Upper lobe of right lung (tissue), 1 donor: ENCODE data around the gene ABRACL. TPM values are rescaled to one million over a fixed set of nuclear protein-coding genes. Genes with fewer than 3 reads are reported as not detected.

Experiments
- ATAC-seq: fragments of 200-7000 bp; cut with Tn5 transposase; one replicate; pipeline ENCODE4 v1.9.1; 2020; ENCODE audit warnings: mild to moderate bottlenecking, moderate library complexity
- DNase-seq: peaks from one replicate; pipeline ENCODE4 v3.0.0-alpha.2; 2020
- H3K27ac ChIP-seq: fragments of 200-600 bp; one replicate; pipeline ENCODE4 v1.8.0; 2022
- H3K27me3 ChIP-seq: fragments of 200-600 bp; one replicate; pipeline ENCODE4 v1.8.0; 2022; ENCODE audit warnings: mild to moderate bottlenecking
- H3K36me3 ChIP-seq: fragments of 200-600 bp; one replicate; pipeline ENCODE4 v1.8.0; 2022
- H3K4me1 ChIP-seq: fragments of 200-600 bp; one replicate; pipeline ENCODE4 v1.8.0; 2022
- H3K4me3 ChIP-seq: fragments of 200-600 bp; one replicate; pipeline ENCODE4 v1.8.0; 2022; ENCODE audit warnings: mild to moderate bottlenecking
- H3K9me3 ChIP-seq: fragments of 200-600 bp; one replicate; pipeline ENCODE4 v1.8.0; 2022
- CTCF ChIP-seq: fragments of 200-600 bp; IDR thresholded peaks from one replicate; pipeline ENCODE4 v1.8.0; 2022; ENCODE audit warnings: antibody characterized with exemption
- intact Hi-C: fragments of 100-400 bp; cut with DNase I; formaldehyde crosslinking; loops from one replicate; pipeline ENCODE4 v1.11.0; 2022
- total RNA-seq: library from RNA; stranded (reverse); fragmentation: NEBNext Ultra II Directional; extraction: Animal tissue kit (Norgen Biotek cat#: 25700); gene quantifications from one replicate; pipeline ENCODE4 v1.2.1, GENCODE V29; 2021
- donor health status: DM: no; HTN: yes; CAD: no; lungs with severe emphysema.

ABRACL gene
- total RNA-seq, 1 donor from 2014 or later: 32.0 TPM

- DNase-seq (no peak), ATAC-seq (no peak)
- no peaks in the 10 kb centered on the region for H3K9me3 ChIP-seq
- intact Hi-C loops: no loop called here
- no peak overlapping the region for H3K27ac ChIP-seq
- H3K4me3 ChIP-seq: no peak overlapping the region
- H3K4me1 ChIP-seq: no peaks in the 10 kb centered on the region
- no peaks in the 10 kb centered on the region for H3K27me3 ChIP-seq
- no peak for TF ChIP-seq CTCF
- H3K36me3 ChIP-seq: no peaks in the 10 kb centered on the region
Measured at GRCh38 chr6:139007428-139007827, 21.1 kb upstream of the ABRACL start.

GRCh38 chr6:139008117-139008516 is 20.4 kb upstream of the ABRACL start:
- Histone ChIP-seq H3K27ac (no peak overlapping the region), H3K4me1 (no peaks in the 10 kb centered on the region), H3K27me3 (no peaks in the 10 kb centered on the region), H3K9me3 (no peaks in the 10 kb centered on the region), H3K36me3 (no peaks in the 10 kb centered on the region), H3K4me3 (no peak overlapping the region)
- no peak for TF ChIP-seq CTCF
- ATAC-seq (no peak), DNase-seq (no peak)
- intact Hi-C loops: no loop called here

DNA sequence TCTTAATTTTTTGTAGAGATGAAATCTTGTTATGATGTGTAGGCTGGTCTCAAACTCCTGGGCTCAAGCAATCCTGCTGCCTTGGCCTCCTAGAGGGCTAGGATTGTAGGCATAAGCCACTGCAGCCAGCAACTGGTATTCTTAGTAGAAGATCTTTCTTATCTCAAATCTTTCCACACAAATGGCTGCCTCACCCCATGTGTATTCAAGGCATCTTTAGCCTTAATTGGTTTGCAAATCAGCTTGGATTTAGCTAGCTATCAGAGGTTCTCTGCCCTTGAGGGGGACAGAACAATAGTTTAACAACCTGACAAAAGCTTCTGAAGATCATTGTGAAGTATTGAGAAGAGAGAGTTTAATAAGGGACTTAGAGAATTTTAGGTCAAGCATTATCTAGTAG is 17.9 kb upstream of the ABRACL start:
- H3K36me3 ChIP-seq: no peaks in the 10 kb centered on the region
- H3K27ac ChIP-seq: no peak overlapping the region
- H3K4me3 ChIP-seq: no peak overlapping the region
- intact Hi-C loops: no loop called here
- no peaks in the 10 kb centered on the region for H3K9me3 ChIP-seq
- ATAC-seq: no peak
- H3K27me3 ChIP-seq: no peaks in the 10 kb centered on the region
- no peak for DNase-seq
- H3K4me1 ChIP-seq: no peaks in the 10 kb centered on the region
- no peak for TF ChIP-seq CTCF

DNA sequence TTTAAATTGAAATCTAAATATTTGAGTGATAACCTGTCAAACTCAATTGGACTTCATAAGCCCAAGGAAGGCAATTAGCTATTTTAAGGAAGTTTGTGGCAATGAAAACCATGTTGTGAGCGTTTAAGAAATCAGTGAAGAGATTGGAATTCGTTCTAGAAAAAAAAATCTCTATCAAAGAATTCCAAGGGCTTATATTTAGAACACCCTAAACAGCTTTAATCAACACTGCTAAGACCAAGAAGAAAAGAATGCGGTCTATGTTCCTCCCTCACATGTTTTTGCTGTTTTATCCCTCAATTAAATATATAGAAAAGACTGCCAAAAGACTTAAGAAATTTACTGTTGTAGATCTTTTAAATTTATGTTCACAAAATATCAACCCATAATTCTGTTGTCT is 16.6 kb upstream of the ABRACL start:
- intact Hi-C loops: no loop called here
- ATAC-seq (no peak), DNase-seq (no peak)
- Histone ChIP-seq H3K4me1 (no peaks in the 10 kb centered on the region), H3K4me3 (no peak overlapping the region), H3K9me3 (no peaks in the 10 kb centered on the region), H3K36me3 (no peaks in the 10 kb centered on the region), H3K27ac (no peak overlapping the region), H3K27me3 (no peaks in the 10 kb centered on the region)
- TF ChIP-seq CTCF: no peak

GRCh38 chr6:139013185-139013800 is 15.3 kb upstream of the ABRACL start:
- H3K36me3 ChIP-seq: no peaks in the 10 kb centered on the region
- H3K4me1 ChIP-seq: no peaks in the 10 kb centered on the region
- ATAC-seq (no peak), DNase-seq (no peak)
- no peaks in the 10 kb centered on the region for H3K9me3 ChIP-seq
- H3K27me3 ChIP-seq: no peaks in the 10 kb centered on the region
- no peak for TF ChIP-seq CTCF
- intact Hi-C loops: no loop called here
- no peak overlapping the region for H3K4me3 ChIP-seq
- no peak overlapping the region for H3K27ac ChIP-seq

DNA sequence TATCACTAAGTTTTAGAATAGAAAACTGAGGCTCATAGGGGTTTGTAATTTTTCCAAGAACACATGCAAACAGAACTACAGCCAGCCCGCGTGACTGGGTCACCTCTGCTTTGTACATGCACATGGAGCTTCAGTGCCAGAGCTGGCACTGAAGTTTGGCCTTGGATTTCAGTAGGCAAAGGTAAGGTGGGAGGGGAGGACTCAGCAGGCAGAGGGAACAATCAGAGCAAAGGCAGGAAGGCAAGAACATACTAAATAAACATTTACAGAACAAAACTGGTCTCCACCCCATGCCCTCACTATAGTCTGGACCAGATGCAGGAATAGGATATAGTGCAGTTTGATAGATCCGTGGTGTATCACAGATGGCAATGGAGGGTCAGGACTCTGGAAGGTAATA is 13.6 kb upstream of the ABRACL start:
- Histone ChIP-seq H3K36me3 (no peaks in the 10 kb centered on the region), H3K27me3 (no peaks in the 10 kb centered on the region), H3K9me3 (no peaks in the 10 kb centered on the region), H3K4me1 (no peaks in the 10 kb centered on the region), H3K4me3 (no peak overlapping the region), H3K27ac (no peak overlapping the region)
- intact Hi-C loops: no loop called here
- TF ChIP-seq CTCF: no peak
- no peak for ATAC-seq
- DNase-seq: no peak
